Spleen (tissue), 7 donors: ENCODE results near the gene ENKD1.

Experiments used
- CTCF ChIP-seq, 11 experiments: fragments of 200-600 bp in 7 of 11; fragments of 450-650 bp in 4 of 11; sonication (generic) in 4 of 11; IDR thresholded peaks in 8 of 11; conservative IDR thresholded peaks in 3 of 11; 1 replicate in 7 of 11; 2 replicates in 4 of 11; pipeline versions ENCODE4 v1.4.0 to v1.8.0; 2016 to 2021; ENCODE audit warnings: antibody characterized with exemption in 11 of 11, inconsistent platforms in 4 of 11, mild to moderate bottlenecking in 1 of 11
- POLR2A ChIP-seq, 3 donors: fragments of 450-650 bp; IDR thresholded peaks; one replicate each; pipeline ENCODE4 v1.5.1; 2017; ENCODE audit warnings: antibody characterized with exemption in 3 of 3, mild to moderate bottlenecking in 1 of 3
- donor health status: DM: no; HTN: no; CAD: no; lungs with moderate emphysema.
- donor health status: DM: no; HTN: no; CAD: no.
- donor health status: DM: no; HTN: no; CAD: no.

GRCh38 chr16:67655363-67655762 lies 11.2 kb downstream of the ENKD1 start:
- TF ChIP-seq POLR2A (IDR thresholded peaks at IDR 0.05) = no peak
- TF ChIP-seq CTCF (IDR thresholded peaks at IDR 0.05 in 8 of 11, conservative IDR thresholded peaks at IDR 0.05 in 3 of 11) = no peak
